ENCODE results near the gene FBL. TPM values are rescaled to one million over a fixed set of nuclear protein-coding genes. Genes with fewer than 3 reads are reported as not detected.
A peak's percentile ranks its signal among the peaks of the same experiment; 100 is the strongest.

Gene FBL
- total and polyA plus RNA-seq, 2 of the 8 experiments (the other 6 are each of a cell fraction or from before 2014, with no cell fraction given): 790 to 1,361 TPM

- POLR2A ChIA-PET (ENCODE audit: partially characterized antibody): interaction anchor here (1.3 kb wide), 1 partner anchor 32 kb away, joined by 3 read pairs; the partner anchor contains the start of gene DYRK1B
- DNase-seq (ENCODE audit: low read depth in 1 of 2, low spot score in 2 of 2) (no peak), FAIRE-seq (no peak)
- CTCF ChIA-PET (ENCODE audit: partially characterized antibody): no interaction called here
- Histone ChIP-seq H2BK20ac (ENCODE audit: low read length) (no peak overlapping the region), H3K27me3 (replicated peaks in 1 of 4; ENCODE audit: control insufficient read depth in 3 of 4, extremely low read depth in 1 of 4, insufficient read depth in 3 of 4, low read length in 3 of 4) (no peaks in the 10 kb centered on the region), H2BK5ac (ENCODE audit: low read depth, low read length) (no peak overlapping the region), H2AK5ac (ENCODE audit: low read depth, low read length) (no peak overlapping the region), H4K8ac (ENCODE audit: extremely low read depth, insufficient read depth, low read length) (no peak overlapping the region), H3K9me3 (ENCODE audit: insufficient read depth in 2 of 2, low read depth in 1 of 2, low read length in 1 of 2) (no peaks in the 10 kb centered on the region), H2BK12ac (ENCODE audit: low read depth, low read length) (no peak overlapping the region), H3K4ac (replicated peaks; ENCODE audit: insufficient read length, low read depth, low read length) (no peak overlapping the region), H3K23ac (ENCODE audit: insufficient read length) (no peak overlapping the region), H2AFZ (ENCODE audit: low read length) (no peak overlapping the region), H2BK120ac (replicated peaks; ENCODE audit: low read depth, low read length) (no peak overlapping the region), H3K79me2 (ENCODE audit: control insufficient read depth in 1 of 2, insufficient read depth in 2 of 2, low read length in 2 of 2) (no peaks in the 10 kb centered on the region), H3K4me3 (ENCODE audit: extremely low read depth in 1 of 4, insufficient read depth in 2 of 4, low read depth in 3 of 4, low read length in 4 of 4) (no peak overlapping the region), H3K18ac (ENCODE audit: extremely low read depth, low read length) (no peak overlapping the region), H3K36me3 (ENCODE audit: control insufficient read depth in 2 of 4, insufficient read depth in 4 of 4, low read length in 3 of 4) (no peaks in the 10 kb centered on the region), H3K4me2 (ENCODE audit: insufficient read depth in 1 of 2, low read depth in 2 of 2, low read length in 2 of 2) (no peak overlapping the region), H3K4me1 (replicated peaks in 1 of 4; ENCODE audit: control insufficient read depth in 3 of 4, insufficient read depth in 4 of 4, low read length in 3 of 4) (peaks cover 0 to 6% (median 4%) of the 10 kb centered on the region in 4 experiments; a peak in 4 of 7 replicates), H3K14ac (ENCODE audit: insufficient read length) (no peak overlapping the region), H4K20me1 (replicated peaks in 1 of 2; ENCODE audit: control insufficient read depth in 1 of 2, insufficient read depth in 2 of 2, low read length in 2 of 2) (no peaks in the 10 kb centered on the region), H2BK15ac (ENCODE audit: low read length) (no peak overlapping the region), H3K23me2 (ENCODE audit: low read depth, low read length) (no peaks in the 10 kb centered on the region; the same call in 1 of the 2 replicates), H3K27ac (ENCODE audit: low read depth, low read length) (no peak overlapping the region), H3K56ac (replicated peaks; ENCODE audit: insufficient read length, low read depth, low read length) (no peak overlapping the region), H3K79me1 (ENCODE audit: low read depth, low read length) (no peaks in the 10 kb centered on the region), H4K91ac (replicated peaks; ENCODE audit: insufficient read length, low read length) (no peak overlapping the region), H3K9ac (replicated peaks in 1 of 4; ENCODE audit: extremely low read depth in 1 of 4, low read depth in 3 of 4, low read length in 3 of 4) (no peak overlapping the region), H4K5ac (ENCODE audit: insufficient read length, low read depth, low read length) (no peak overlapping the region)
- WGBS, 2 experiments (ENCODE audit: extremely low coverage in 1 of 2, insufficient coverage in 1 of 2, insufficient read length in 1 of 2, insufficient replicate concordance in 2 of 2, low coverage in 1 of 2, low lambda C conversion rate in 2 of 2, missing lambda C conversion rate in 1 of 2): 90% methylated on average over 5 of the region's 5 CpGs; no CpG with 5 or more reads in 1 of the 2 experiments
- 0 out of 2 replicates have a peak, but pooled peaks have one; percentile 20 for TF ChIP-seq USF2 (IDR thresholded peaks at IDR 0.05; ENCODE audit: low read length)
- no peak for TF ChIP-seq FOSL1 (IDR thresholded peaks at IDR 0.05; ENCODE audit: insufficient read depth, low read depth, low read length)
Observed at GRCh38 chr19:39865953-39866352, 19.8 kb upstream of the FBL start.
